Endothelial cell of umbilical vein (primary cell): ENCODE data around the gene SH3BGRL2.
"Not testable (repeated sequence)": the region's sequence is repeated elsewhere in the genome, so short reads cannot be mapped to it uniquely, and the experiment has no call there.

Source experiments
- EZH2 ChIP-seq: IDR thresholded peaks from 2 replicates; pipeline ENCODE4 v1.6.1; 2012; ENCODE audit warnings: borderline replicate concordance, low read depth, mild to moderate bottlenecking, moderate library complexity, low read length, inconsistent platforms; ENCODE audit not compliant: severe bottlenecking
- POLR2A ChIP-seq: IDR thresholded peaks from 2 replicates; pipeline ENCODE4 v1.6.1; 2012; ENCODE audit warnings: low read depth, mild to moderate bottlenecking, control low read depth, low read length
- POLR2AphosphoS5 ChIP-seq: IDR thresholded peaks from 2 replicates; pipeline ENCODE4 v1.6.1; 2012; ENCODE audit warnings: low read depth, mild to moderate bottlenecking, control low read depth, low read length, moderate library complexity; ENCODE audit not compliant: insufficient read depth
- TF ChIP-seq, protein P1 (sequence below), 2 donors: IDR thresholded peaks; 1 replicate in 1 of 2; 2 replicates in 1 of 2; pipeline ENCODE4 v1.5.1; 2011; ENCODE audit warnings: low read length in 2 of 2, mild to moderate bottlenecking in 2 of 2, moderate library complexity in 2 of 2, control low read depth in 1 of 2, inconsistent platforms in 1 of 2, low read depth in 1 of 2; ENCODE audit not compliant: insufficient read depth in 1 of 2; ENCODE audit errors: extremely low read depth in 1 of 2

GRCh38 chr6:79746325-79746724 is 115.2 kb downstream of the SH3BGRL2 start:
- TF ChIP-seq, protein P1, sequence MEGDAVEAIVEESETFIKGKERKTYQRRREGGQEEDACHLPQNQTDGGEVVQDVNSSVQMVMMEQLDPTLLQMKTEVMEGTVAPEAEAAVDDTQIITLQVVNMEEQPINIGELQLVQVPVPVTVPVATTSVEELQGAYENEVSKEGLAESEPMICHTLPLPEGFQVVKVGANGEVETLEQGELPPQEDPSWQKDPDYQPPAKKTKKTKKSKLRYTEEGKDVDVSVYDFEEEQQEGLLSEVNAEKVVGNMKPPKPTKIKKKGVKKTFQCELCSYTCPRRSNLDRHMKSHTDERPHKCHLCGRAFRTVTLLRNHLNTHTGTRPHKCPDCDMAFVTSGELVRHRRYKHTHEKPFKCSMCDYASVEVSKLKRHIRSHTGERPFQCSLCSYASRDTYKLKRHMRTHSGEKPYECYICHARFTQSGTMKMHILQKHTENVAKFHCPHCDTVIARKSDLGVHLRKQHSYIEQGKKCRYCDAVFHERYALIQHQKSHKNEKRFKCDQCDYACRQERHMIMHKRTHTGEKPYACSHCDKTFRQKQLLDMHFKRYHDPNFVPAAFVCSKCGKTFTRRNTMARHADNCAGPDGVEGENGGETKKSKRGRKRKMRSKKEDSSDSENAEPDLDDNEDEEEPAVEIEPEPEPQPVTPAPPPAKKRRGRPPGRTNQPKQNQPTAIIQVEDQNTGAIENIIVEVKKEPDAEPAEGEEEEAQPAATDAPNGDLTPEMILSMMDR (IDR thresholded peaks at IDR 0.05; ENCODE audit: extremely low read depth in 1 of 2, insufficient read depth in 1 of 2, low read depth in 1 of 2, low read length in 2 of 2): not testable (repeated sequence)
- not testable (repeated sequence) for TF ChIP-seq POLR2A, POLR2AphosphoS5, EZH2
